ENCODE results near the gene TBKBP1.

GRCh38 chr17:47715669-47716325, 21.8 kb downstream of the TBKBP1 start:
- TF ChIP-seq POLR2A (IDR thresholded peaks at IDR 0.05; ENCODE audit: extremely low read depth, insufficient read length) (no peak), CTCF (IDR thresholded peaks at IDR 0.05; ENCODE audit: low read depth, low read length) (no peak)

Measured in NB4 (cell line).